ENCODE data around the gene SCN1B.
A peak's percentile ranks its signal among the peaks of the same experiment; 100 is the strongest.
"Not testable (repeated sequence)": the region's sequence is repeated elsewhere in the genome, so short reads cannot be mapped to it uniquely, and the experiment has no call there.

Gene SCN1B

GRCh38 chr19:35011091-35011689 is 19.1 kb upstream of the SCN1B start:
- H3K27me3 ChIP-seq (ENCODE audit: insufficient read depth, poor library complexity, severe bottlenecking): no peaks in the 10 kb centered on the region
- H3K9me3 ChIP-seq (ENCODE audit: severe bottlenecking): no peaks in the 10 kb centered on the region
- TF ChIP-seq CTCF (IDR thresholded peaks at IDR 0.05; ENCODE audit: poor library complexity, severe bottlenecking): no peak
- H3K4me1 ChIP-seq (ENCODE audit: insufficient read depth, poor library complexity, severe bottlenecking): no peaks in the 10 kb centered on the region
- DNase-seq (ENCODE audit: low spot score) (no peak), ATAC-seq (ENCODE audit: low read depth) (no peak)
- H3K27ac ChIP-seq (ENCODE audit: poor library complexity, severe bottlenecking): no peak overlapping the region
- peaks cover 77% of the 10 kb centered on the region for H3K36me3 ChIP-seq (ENCODE audit: low read depth)
- H3K4me3 ChIP-seq (ENCODE audit: severe bottlenecking): no peak overlapping the region

DNA sequence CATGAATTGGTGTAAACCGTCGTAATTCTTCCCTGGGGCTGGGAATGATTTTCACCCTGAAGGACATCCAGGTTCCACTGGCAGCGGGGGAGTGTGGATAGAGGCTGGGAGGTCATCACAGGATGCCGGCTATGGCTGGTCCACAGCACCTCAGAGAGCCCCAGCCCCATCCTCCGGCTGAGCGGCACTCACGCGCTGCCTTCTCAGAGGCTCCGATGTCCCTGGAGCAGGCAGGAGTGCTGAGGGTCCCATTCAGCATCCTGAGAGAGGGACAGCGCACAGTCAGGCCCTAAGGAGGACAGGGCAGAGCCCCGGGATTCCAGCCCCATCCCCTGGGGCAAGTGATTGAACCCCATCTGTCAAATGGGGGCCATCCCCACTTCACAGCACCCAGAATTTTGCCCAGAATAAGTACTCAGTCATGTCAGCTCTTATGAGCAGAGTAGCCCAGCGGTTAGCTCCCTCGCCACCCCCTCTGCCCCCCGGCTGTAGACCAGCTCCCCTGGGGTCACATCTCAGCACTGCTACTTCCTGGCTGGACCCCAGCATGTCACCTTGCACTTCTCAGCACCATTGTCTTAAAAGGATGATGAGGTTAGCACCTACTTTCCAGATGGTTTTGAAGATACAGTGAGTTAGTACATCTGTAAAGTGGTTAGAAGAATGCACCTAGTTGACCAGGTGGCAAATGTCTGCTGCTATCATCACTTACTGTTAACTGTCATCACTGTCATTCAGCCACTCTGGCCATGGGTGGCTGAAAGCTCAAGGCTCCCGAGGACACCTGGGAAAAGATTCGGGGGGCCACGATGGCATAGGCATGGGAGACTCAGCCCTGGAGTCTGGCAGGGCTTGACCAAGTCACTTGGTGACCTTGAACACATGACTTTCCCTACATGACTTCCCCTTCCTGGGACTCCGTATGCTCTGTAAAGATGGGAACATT is 18.3 kb upstream of the SCN1B start:
- Histone ChIP-seq H3K9me3 (ENCODE audit: severe bottlenecking) (no peaks in the 10 kb centered on the region), H3K4me1 (ENCODE audit: insufficient read depth, poor library complexity, severe bottlenecking) (no peaks in the 10 kb centered on the region), H3K27me3 (ENCODE audit: insufficient read depth, poor library complexity, severe bottlenecking) (no peaks in the 10 kb centered on the region), H3K4me3 (ENCODE audit: severe bottlenecking) (no peak overlapping the region), H3K27ac (ENCODE audit: poor library complexity, severe bottlenecking) (no peak overlapping the region), H3K36me3 (ENCODE audit: low read depth) (peaks cover 77% of the 10 kb centered on the region)
- no peak for ATAC-seq (ENCODE audit: low read depth)
- no peak for TF ChIP-seq CTCF (IDR thresholded peaks at IDR 0.05; ENCODE audit: poor library complexity, severe bottlenecking)
- no peak for DNase-seq (ENCODE audit: low spot score)

- no peak; the same call in 1 of the 3 replicates for ATAC-seq (ENCODE audit: low read depth)
- Histone ChIP-seq H3K27ac (ENCODE audit: poor library complexity, severe bottlenecking) (no peak overlapping the region), H3K36me3 (ENCODE audit: low read depth) (peaks cover 80% of the 10 kb centered on the region), H3K9me3 (ENCODE audit: severe bottlenecking) (no peaks in the 10 kb centered on the region), H3K4me1 (ENCODE audit: insufficient read depth, poor library complexity, severe bottlenecking) (no peaks in the 10 kb centered on the region), H3K4me3 (ENCODE audit: severe bottlenecking) (no peak overlapping the region), H3K27me3 (ENCODE audit: insufficient read depth, poor library complexity, severe bottlenecking) (no peaks in the 10 kb centered on the region)
- no peak for DNase-seq (ENCODE audit: low spot score)
- peak; percentile 51 for TF ChIP-seq CTCF (IDR thresholded peaks at IDR 0.05; ENCODE audit: poor library complexity, severe bottlenecking)
These were observed 17.0 kb upstream of the SCN1B start for GRCh38 chr19:35013041-35013819.

DNA sequence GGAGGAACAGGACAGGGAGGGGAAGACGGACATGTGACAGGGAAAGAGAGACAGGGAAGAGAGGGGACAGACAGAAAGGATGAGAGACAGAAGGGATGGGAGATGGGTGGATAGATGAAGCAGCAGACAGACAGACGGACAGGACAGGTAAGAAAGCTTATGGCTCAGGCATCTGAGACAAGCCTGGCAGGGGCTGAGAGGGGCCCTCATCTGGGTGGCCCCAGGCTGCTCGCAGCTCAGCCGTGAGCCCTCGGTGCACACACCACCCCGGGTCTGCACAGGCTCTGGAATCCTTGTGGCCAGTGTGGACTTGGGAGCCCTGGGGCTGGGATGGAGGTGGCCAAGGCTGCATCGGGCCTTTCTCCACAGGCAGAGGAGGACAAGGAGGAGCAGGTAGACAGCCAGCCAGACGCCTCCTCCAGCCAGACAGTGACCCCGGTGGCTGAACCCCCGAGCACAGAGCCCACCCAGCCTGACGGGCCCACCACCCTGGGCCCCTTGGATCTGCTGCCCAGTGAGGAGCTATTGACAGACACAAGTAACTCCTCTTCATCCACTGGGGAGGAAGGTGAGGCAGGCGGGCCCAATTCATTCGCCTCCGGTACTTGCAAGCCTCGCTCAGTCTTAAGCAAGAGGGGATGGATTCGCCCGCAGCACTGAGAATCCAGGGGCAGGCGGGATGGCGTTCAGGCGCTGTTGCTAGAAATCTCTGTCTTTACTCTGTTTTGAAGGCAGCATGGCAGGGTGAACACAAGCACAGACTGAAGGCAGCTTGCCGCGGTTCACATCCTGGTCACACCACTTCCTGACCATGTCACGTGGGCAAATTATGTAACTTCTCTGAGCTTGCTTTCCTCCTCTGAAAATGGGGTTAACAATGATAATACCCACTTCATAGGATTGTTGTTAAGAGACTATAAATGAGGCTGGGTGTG is 16.2 kb upstream of the SCN1B start:
- Histone ChIP-seq H3K4me3 (ENCODE audit: severe bottlenecking) (no peak overlapping the region), H3K9me3 (ENCODE audit: severe bottlenecking) (no peaks in the 10 kb centered on the region), H3K27me3 (ENCODE audit: insufficient read depth, poor library complexity, severe bottlenecking) (no peaks in the 10 kb centered on the region), H3K36me3 (ENCODE audit: low read depth) (peaks cover 79% of the 10 kb centered on the region), H3K4me1 (ENCODE audit: insufficient read depth, poor library complexity, severe bottlenecking) (no peaks in the 10 kb centered on the region), H3K27ac (ENCODE audit: poor library complexity, severe bottlenecking) (no peak overlapping the region)
- TF ChIP-seq CTCF (IDR thresholded peaks at IDR 0.05; ENCODE audit: poor library complexity, severe bottlenecking): no peak
- ATAC-seq (ENCODE audit: low read depth) (no peak), DNase-seq (ENCODE audit: low spot score) (no peak)

- ATAC-seq (ENCODE audit: low read depth); H3K9me3 ChIP-seq (ENCODE audit: severe bottlenecking); H3K27ac ChIP-seq (ENCODE audit: poor library complexity, severe bottlenecking); H3K4me1 ChIP-seq (ENCODE audit: insufficient read depth, poor library complexity, severe bottlenecking); H3K27me3 ChIP-seq (ENCODE audit: insufficient read depth, poor library complexity, severe bottlenecking); DNase-seq (ENCODE audit: low spot score); H3K4me3 ChIP-seq (ENCODE audit: severe bottlenecking): not testable (repeated sequence)
- peaks cover 79% of the 10 kb centered on the region for H3K36me3 ChIP-seq (ENCODE audit: low read depth)
These were observed 15.5 kb upstream of the SCN1B start for GRCh38 chr19:35014774-35015173.

All from RWPE2 (cell line).